Calu3 (cell line): ENCODE data around the gene ADGRL3. TPM values are rescaled to one million over a fixed set of nuclear protein-coding genes. Genes with fewer than 3 reads are reported as not detected.

Source experiments
- BruUV-seq: library from RNA; stranded (reverse); fragments of 400-500 nt; replicated peaks from 2 replicates; lab custom pipeline; 2021; lab: Mats Ljungman, UMichigan
- CTCF ChIA-PET: fragments of 300-600 bp; sonication (Branson Sonifier 250); formaldehyde crosslinking; loops from one replicate; lab custom pipeline; 2022; ENCODE audit warnings: antibody characterized with exemption; lab: Charles Lee
- DNase-seq: peaks from one replicate; pipeline ENCODE4 v3.0.0; 2022
- H3K27ac Mint-ChIP-seq: one replicate; pipeline ENCODE4 v1.8.0; 2022; ENCODE audit warnings: mixed read lengths; ENCODE audit not compliant: unreplicated experiment
- H3K27me3 Mint-ChIP-seq: one replicate; pipeline ENCODE4 v1.8.0; 2022; ENCODE audit warnings: mixed read lengths; ENCODE audit not compliant: unreplicated experiment
- H3K36me3 Mint-ChIP-seq: one replicate; pipeline ENCODE4 v1.8.0; 2022; ENCODE audit warnings: mild to moderate bottlenecking, moderate library complexity, mixed read lengths; ENCODE audit not compliant: insufficient read depth, unreplicated experiment
- H3K4me1 Mint-ChIP-seq: one replicate; pipeline ENCODE4 v1.8.0; 2022; ENCODE audit warnings: mild to moderate bottlenecking, low read depth, mixed read lengths; ENCODE audit not compliant: unreplicated experiment
- H3K4me3 Mint-ChIP-seq: one replicate; pipeline ENCODE4 v1.8.0; 2022; ENCODE audit warnings: mild to moderate bottlenecking, low read depth, moderate library complexity, mixed read lengths; ENCODE audit not compliant: unreplicated experiment
- H3K9me3 Mint-ChIP-seq: one replicate; pipeline ENCODE4 v1.8.0; 2022; ENCODE audit warnings: low read depth, mixed read lengths; ENCODE audit not compliant: unreplicated experiment
- CTCF ChIP-seq: fragments of 200-600 bp; IDR thresholded peaks from one replicate; pipeline ENCODE4 v1.8.0; 2022; ENCODE audit warnings: antibody characterized with exemption; ENCODE audit not compliant: unreplicated experiment
- intact Hi-C: fragments of 100-400 bp; cut with micrococcal nuclease; formaldehyde crosslinking; loops from one replicate; pipeline ENCODE4 v1.10.0; 2022; ENCODE audit not compliant: unreplicated experiment
- total RNA-seq: library from RNA; stranded (reverse); gene quantifications from 2 replicates; pipeline ENCODE4 v1.2.3, GENCODE V29; 2022

Gene ADGRL3
- total RNA-seq, 1 experiment from 2014 or later, result 0.66 TPM

GRCh38 chr4:61300266-61300844, 100.2 kb downstream of the ADGRL3 start:
- no peak for TF ChIP-seq CTCF
- Mint-ChIP-seq H3K9me3 (no peaks in the 10 kb centered on the region), H3K36me3 (no peaks in the 10 kb centered on the region), H3K4me1 (no peaks in the 10 kb centered on the region), H3K27ac (no peak overlapping the region), H3K27me3 (no peaks in the 10 kb centered on the region), H3K4me3 (no peak overlapping the region)
- no TSS peak for BruUV-seq
- no peak for DNase-seq
- CTCF ChIA-PET, result no interaction called here
- intact Hi-C loops, result no loop called here

- H3K4me1 Mint-ChIP-seq, result no peaks in the 10 kb centered on the region
- H3K36me3 Mint-ChIP-seq, result no peaks in the 10 kb centered on the region
- intact Hi-C loops, result no loop called here
- no peak overlapping the region for H3K4me3 Mint-ChIP-seq
- TF ChIP-seq CTCF, result no peak
- BruUV-seq, result no TSS peak
- DNase-seq, result no peak
- CTCF ChIA-PET, result no interaction called here
- no peak overlapping the region for H3K27ac Mint-ChIP-seq
- H3K9me3 Mint-ChIP-seq, result no peaks in the 10 kb centered on the region
- H3K27me3 Mint-ChIP-seq, result no peaks in the 10 kb centered on the region
Measured at GRCh38 chr4:61301271-61301670, 101.1 kb downstream of the ADGRL3 start.

DNA sequence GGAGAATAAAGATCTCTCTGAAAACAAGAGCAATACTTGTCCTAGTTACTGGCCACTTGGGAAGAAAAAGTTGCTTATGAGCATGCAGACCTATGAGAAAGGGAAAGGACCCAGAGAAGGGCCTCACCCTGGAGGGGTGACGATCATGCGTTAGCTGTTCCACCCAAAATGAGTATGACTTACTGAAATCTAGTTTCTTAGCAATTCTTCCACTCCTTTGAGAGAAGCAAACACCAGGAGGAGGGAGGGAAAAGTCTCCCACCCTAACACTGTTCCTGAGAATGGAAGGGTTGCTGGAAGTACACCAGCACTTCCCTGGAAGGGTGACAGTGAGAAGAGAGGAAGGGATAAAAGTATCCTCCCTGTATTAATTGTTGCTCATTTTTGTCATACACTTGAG, 107.9 kb downstream of the ADGRL3 start:
- no peak for TF ChIP-seq CTCF

GRCh38 chr4:61309616-61310015, 109.5 kb downstream of the ADGRL3 start:
- CTCF ChIA-PET, result no interaction called here
- no peak overlapping the region for H3K4me3 Mint-ChIP-seq
- intact Hi-C loops, result no loop called here
- H3K9me3 Mint-ChIP-seq, result no peaks in the 10 kb centered on the region
- no peak overlapping the region for H3K27ac Mint-ChIP-seq
- no peaks in the 10 kb centered on the region for H3K4me1 Mint-ChIP-seq
- no peaks in the 10 kb centered on the region for H3K36me3 Mint-ChIP-seq
- TF ChIP-seq CTCF, result no peak
- no peak for DNase-seq
- no peaks in the 10 kb centered on the region for H3K27me3 Mint-ChIP-seq
- no TSS peak for BruUV-seq

More for the DNA sequence above, 107.9 kb downstream of the ADGRL3 start:
- CTCF ChIA-PET, result no interaction called here
- Mint-ChIP-seq H3K9me3 (no peaks in the 10 kb centered on the region), H3K4me1 (no peaks in the 10 kb centered on the region), H3K27ac (no peak overlapping the region), H3K27me3 (no peaks in the 10 kb centered on the region), H3K4me3 (no peak overlapping the region), H3K36me3 (no peaks in the 10 kb centered on the region)
- BruUV-seq, result no TSS peak
- intact Hi-C loops, result no loop called here
- DNase-seq, result no peak
